ENCODE data around the gene ACP4. TPM values are rescaled to one million over a fixed set of nuclear protein-coding genes. Genes with fewer than 3 reads are reported as not detected.
A peak's percentile ranks its signal among the peaks of the same experiment; 100 is the strongest.

ACP4 gene
- total RNA-seq, 1 donor from 2014 or later, result not detected

GRCh38 chr19:50793558-50794065, 3.4 kb downstream of the ACP4 start:
- no peak for DNase-seq (ENCODE audit: low read depth)
- Histone ChIP-seq H3K27me3 (ENCODE audit: control insufficient read depth, insufficient read depth, low read length) (peaks cover 5% of the 10 kb centered on the region), H3K4me3 (ENCODE audit: low read depth, low read length) (no peak overlapping the region), H3K36me3 (ENCODE audit: control insufficient read depth, insufficient read depth, low read length) (peaks cover 2% of the 10 kb centered on the region)
- TF ChIP-seq, protein P1, sequence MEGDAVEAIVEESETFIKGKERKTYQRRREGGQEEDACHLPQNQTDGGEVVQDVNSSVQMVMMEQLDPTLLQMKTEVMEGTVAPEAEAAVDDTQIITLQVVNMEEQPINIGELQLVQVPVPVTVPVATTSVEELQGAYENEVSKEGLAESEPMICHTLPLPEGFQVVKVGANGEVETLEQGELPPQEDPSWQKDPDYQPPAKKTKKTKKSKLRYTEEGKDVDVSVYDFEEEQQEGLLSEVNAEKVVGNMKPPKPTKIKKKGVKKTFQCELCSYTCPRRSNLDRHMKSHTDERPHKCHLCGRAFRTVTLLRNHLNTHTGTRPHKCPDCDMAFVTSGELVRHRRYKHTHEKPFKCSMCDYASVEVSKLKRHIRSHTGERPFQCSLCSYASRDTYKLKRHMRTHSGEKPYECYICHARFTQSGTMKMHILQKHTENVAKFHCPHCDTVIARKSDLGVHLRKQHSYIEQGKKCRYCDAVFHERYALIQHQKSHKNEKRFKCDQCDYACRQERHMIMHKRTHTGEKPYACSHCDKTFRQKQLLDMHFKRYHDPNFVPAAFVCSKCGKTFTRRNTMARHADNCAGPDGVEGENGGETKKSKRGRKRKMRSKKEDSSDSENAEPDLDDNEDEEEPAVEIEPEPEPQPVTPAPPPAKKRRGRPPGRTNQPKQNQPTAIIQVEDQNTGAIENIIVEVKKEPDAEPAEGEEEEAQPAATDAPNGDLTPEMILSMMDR (IDR thresholded peaks at IDR 0.05; ENCODE audit: insufficient read depth, low read length, poor library complexity, severe bottlenecking), result no peak

DNA sequence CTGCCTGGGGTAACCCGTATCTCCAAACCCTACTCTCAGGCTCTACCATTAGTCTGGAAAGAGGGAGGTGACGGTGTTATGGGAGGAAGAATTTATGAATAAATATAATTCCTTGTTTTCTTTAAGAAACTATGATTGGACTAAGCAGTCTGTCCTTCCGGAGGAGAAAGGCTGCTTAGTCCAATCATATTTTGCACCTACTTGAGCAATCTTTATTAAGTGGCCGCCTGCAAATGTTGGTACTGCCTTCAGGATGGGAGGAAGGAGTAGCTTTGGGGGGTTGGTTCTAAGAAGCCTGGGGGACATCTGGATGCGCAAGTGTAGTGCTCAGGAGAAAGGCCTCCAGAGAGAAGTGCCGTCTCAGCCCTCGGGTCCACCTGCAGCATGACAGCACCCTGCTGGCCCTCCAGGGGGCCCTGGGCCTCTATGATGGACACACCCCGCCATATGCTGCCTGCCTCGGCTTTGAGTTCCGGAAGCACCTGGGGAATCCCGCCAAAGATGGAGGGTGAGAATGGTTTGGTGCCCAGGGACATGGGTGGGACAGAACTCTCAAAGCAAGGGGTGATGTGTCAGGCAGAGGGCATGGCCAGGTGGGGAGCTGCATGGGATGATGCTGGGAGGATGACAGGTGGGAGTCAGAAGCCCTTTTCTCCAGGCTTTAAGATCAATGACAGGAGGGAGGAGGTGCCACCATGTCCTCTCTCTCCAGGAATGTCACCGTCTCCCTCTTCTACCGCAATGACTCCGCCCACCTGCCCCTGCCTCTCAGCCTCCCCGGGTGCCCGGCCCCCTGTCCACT, 4.1 kb downstream of the ACP4 start:
- H3K27me3 ChIP-seq (ENCODE audit: control insufficient read depth, insufficient read depth, low read length), result peaks cover 5% of the 10 kb centered on the region
- H3K4me3 ChIP-seq (ENCODE audit: low read depth, low read length), result no peak overlapping the region
- no peak for DNase-seq (ENCODE audit: low read depth)
- TF ChIP-seq, protein P1 (IDR thresholded peaks at IDR 0.05; ENCODE audit: insufficient read depth, low read length, poor library complexity, severe bottlenecking), result peak; percentile 24
- H3K36me3 ChIP-seq (ENCODE audit: control insufficient read depth, insufficient read depth, low read length), result peaks cover 2% of the 10 kb centered on the region

DNA sequence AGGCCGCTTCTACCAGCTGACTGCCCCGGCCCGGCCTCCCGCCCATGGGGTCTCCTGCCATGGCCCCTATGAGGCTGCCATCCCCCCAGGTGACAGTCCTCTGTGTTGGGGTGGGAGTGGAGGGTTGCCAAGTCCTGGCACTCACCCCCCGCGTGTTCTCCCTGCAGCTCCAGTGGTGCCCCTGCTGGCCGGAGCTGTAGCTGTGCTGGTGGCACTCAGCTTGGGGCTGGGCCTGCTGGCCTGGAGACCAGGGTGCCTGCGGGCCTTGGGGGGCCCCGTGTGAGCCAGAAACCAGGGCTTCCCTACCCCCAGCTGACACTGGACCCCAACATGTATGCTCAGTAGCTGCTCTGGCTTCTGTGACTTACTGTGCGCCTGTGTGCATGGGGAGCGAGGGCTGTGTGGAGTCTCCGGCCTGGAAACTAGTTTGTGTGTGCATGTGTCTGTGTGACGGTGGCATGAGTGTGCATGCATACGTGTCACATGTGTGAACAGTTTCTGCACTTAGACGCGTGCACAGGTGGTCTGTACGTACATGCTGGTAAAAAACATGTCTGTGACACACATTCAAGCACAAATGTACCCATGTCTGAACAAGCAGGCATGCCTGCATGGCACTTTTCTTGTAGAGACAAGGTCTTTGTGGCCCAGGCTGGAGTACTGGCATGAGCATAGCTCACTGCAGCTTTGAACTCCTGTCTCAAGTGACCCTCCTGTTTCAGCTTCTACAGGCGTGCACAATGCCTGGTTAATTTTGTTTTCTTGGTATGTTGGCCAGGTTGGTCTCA, 4.9 kb downstream of the ACP4 start:
- Histone ChIP-seq H3K4me3 (ENCODE audit: low read depth, low read length) (no peak overlapping the region), H3K27me3 (ENCODE audit: control insufficient read depth, insufficient read depth, low read length) (peaks cover 5% of the 10 kb centered on the region), H3K36me3 (ENCODE audit: control insufficient read depth, insufficient read depth, low read length) (peaks cover 2% of the 10 kb centered on the region)
- no peak for DNase-seq (ENCODE audit: low read depth)
- TF ChIP-seq, protein P1 (IDR thresholded peaks at IDR 0.05; ENCODE audit: insufficient read depth, low read length, poor library complexity, severe bottlenecking), result peak; percentile 34

DNA sequence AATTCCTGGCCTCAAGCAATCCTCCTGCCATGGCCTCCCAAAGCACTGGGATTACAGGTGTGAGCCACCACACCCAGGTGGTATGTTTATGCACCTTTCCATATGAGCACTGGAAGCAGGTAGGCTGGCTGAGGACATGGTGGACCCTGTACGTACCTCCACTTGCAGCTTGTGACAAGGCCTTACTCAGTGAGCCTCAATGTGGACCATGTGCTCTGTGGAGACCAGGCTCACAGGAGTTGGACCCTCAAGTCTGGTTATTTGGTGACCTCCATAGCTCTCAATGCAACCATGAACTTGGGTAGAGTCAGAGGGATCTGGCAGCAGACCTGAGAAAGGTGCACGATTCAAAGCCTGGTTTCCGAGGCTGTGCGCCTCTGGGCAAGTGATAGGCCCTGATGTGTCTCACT, 5.5 kb downstream of the ACP4 start:
- TF ChIP-seq, protein P1 (IDR thresholded peaks at IDR 0.05; ENCODE audit: insufficient read depth, low read length, poor library complexity, severe bottlenecking), result no peak
- Histone ChIP-seq H3K4me3 (ENCODE audit: low read depth, low read length) (no peak overlapping the region), H3K36me3 (ENCODE audit: control insufficient read depth, insufficient read depth, low read length) (peaks cover 3% of the 10 kb centered on the region), H3K27me3 (ENCODE audit: control insufficient read depth, insufficient read depth, low read length) (peaks cover 5% of the 10 kb centered on the region)
- DNase-seq (ENCODE audit: low read depth), result no peak

- H3K27me3 ChIP-seq (ENCODE audit: control insufficient read depth, insufficient read depth, low read length), result peaks cover 5% of the 10 kb centered on the region
- no peak overlapping the region for H3K4me3 ChIP-seq (ENCODE audit: low read depth, low read length)
- DNase-seq (ENCODE audit: low read depth), result no peak
- H3K36me3 ChIP-seq (ENCODE audit: control insufficient read depth, insufficient read depth, low read length), result peaks cover 3% of the 10 kb centered on the region
- TF ChIP-seq, protein P1 (IDR thresholded peaks at IDR 0.05; ENCODE audit: insufficient read depth, low read length, poor library complexity, severe bottlenecking), result no peak
Measured at GRCh38 chr19:50796128-50796633, 6.0 kb downstream of the ACP4 start.

Measured in kidney epithelial cell (primary cell).